Measurements from ENCODE around the gene FAM162A.
"Not testable (repeated sequence)": the region's sequence is repeated elsewhere in the genome, so short reads cannot be mapped to it uniquely, and the experiment has no call there.

The FAM162A gene

DNA sequence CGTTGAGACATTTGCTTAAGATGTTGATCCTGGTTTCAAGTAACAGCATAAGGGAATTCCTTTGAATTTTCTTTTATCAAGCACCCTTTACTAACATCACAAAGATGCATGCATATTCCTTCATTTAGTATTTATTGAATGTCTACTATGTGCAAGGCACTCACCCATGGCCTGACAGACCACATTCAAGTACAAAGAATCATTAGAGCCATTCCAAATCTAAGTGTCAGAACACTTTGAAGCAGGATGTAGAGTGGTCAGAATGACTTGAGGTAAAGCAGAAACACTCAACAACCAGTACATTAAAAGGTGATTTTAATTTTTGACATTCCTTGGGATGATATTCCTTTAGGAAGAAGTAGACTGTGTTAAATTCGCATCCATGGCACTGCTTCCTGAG, 37.9 kb downstream of the FAM162A start:
- no peak for DNase-seq

DNA sequence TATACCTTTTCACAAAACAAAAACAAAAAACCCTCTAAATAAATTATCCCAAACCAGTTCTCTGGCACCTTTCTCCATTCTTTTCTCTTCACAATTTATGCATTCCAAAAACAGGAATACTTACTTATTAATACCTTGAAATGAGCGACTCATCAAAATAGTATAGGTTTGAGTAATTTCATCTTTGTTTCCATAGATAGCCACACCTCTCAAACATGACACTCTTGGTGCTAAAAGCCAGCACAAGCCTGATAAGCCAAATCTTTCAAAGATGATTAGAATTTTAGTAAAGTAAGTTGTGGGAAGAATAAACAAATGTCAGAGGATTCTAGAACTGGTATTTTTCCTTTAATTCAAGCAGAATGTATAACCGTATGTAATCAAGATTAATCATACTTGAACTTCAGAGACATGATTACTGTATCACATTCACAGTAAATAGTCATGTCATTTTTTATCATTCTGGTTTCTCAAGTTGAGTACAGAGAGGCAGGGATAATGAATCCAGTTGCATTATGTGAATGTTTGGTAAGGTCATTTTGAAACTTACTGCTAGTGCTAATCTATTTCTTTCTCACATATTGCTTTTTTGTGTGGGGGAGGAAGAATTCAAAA, 44.0 kb downstream of the FAM162A start:
- DNase-seq: no peak

- DNase-seq: no peak
Measured at GRCh38 chr3:122430371-122430770, 46.4 kb downstream of the FAM162A start.

GRCh38 chr3:122435950-122436349, 52.0 kb downstream of the FAM162A start:
- no peak for DNase-seq

DNA sequence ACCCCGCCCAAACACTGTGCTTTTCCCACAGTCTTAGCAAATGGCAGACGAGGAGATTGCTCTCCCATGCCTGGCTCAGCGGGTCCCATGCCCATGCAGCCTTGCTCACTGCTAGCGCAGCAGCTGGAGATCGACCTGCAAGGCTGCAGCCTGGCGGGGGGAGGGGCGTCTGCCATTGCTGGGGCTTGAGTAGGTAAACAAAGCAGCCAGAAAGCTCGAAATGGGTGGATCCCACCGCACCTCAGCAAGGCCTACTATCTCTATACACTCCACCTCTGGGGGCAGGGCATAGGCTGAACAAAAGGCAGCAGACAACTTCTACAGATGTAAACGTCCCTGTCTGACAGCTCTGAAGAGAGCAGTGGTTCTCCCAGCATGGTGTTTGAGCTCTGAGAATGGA, 59.1 kb downstream of the FAM162A start:
- DNase-seq: no peak

DNA sequence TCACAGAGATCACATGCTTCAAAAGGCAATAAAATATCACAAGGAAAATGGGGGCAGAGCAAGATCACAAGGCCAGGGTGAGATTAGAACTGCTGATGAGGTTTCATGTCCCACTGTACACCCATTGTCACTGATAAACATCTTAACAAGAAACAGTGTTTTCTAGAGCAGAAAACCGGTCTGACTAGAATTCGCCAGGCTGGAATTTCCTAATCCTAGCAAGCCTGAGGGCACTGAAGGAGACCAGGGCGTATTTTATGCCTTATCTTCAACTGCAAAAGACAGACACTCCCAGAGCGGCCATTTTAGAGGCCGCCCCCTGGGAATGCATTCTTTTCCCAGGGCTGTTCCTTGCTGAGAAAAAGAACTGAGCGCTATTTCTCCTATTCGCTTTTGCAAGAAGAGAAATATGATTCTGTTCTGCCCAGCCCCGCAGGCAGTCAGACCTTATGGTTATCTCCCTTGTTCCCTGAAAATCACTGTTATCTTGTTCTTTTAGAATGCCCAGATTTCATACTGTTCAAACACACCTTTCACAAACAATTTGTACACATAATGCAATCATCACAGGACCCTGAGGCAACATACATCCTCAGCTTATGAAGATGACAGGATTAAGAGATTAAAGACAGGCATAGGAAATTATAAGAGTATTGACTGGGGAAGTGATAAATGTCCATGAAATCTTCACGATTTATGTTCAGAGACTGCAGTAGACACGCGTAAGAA, 59.9 kb downstream of the FAM162A start:
- DNase-seq: not testable (repeated sequence)

GRCh38 chr3:122444491-122444887, 60.5 kb downstream of the FAM162A start:
- DNase-seq: not testable (repeated sequence)

DNA sequence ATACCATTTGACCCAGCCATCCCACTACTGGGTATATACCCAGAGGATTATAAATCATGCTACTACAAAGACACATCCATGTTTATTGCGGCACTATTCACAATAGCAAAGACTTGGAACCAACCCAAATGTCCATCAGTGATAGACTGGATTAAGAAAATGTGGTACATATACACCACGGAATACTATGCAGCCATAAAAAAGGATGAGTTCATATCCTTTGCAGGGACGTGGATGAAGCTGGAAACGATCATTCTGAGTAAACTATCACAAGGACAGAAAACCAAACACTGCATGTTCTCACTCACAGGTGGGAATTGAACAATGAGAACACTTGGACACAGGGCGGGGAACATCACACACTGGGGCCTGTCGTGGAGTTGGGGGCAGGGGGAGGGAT, 64.2 kb downstream of the FAM162A start:
- DNase-seq: not testable (repeated sequence)

DNA sequence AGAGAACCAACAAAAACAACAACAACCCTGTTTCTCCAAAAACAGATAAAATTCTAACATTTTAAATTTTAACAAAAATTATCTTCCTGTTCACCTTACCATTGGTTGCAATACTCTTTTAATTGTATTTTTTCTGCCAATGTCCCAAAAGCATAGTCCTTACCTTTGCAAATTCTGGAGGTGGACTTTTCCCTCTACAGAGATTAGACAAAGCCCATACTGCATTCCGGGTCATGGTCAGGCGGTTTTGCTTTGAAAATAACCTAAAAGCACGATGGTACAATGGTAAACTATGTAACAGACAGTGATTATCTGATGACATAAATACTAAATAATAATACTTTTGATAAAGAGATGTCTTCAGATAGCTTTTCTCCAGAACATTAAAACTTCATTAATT, 67.4 kb downstream of the FAM162A start:
- DNase-seq: no peak

DNA sequence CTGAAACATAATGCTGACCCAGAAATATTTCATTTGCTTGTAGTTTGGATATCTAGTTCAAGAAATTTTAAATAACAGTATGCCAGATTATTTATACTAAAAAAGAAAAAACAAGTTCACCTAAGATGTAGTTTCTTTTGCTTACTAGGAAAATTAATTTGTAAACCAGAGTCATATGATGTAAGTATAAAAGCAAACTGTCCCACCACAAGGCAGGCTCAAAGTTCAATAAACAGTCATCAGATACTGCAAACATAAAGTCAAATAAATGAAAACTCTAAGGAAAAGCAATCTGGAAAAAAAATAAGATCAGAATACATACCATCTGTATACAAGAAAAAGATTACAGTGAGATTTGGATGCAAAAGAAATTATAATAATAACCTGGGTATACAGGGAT, 72.1 kb downstream of the FAM162A start:
- DNase-seq: no peak

- DNase-seq: no peak
Measured at GRCh38 chr3:122457706-122458105, 73.7 kb downstream of the FAM162A start.

DNA sequence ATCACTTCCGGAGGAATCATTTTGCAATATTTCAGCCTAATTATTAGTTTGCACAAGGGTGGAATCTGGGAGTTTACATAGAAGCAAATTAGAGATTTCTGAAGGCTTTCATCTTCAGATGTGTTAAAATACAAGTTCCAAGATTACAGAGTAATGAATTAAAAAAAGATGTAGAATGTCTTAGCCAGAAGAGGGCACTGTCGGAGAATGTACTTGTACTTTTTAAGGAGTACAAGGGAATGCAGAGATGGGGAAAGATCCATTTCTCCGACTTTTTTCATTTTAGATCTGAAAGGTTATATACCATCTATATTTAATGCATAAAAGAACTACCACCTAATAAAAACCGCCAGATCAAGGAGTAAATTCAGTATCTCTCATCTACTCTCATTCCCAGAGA, 75.0 kb downstream of the FAM162A start:
- DNase-seq: no peak

DNA sequence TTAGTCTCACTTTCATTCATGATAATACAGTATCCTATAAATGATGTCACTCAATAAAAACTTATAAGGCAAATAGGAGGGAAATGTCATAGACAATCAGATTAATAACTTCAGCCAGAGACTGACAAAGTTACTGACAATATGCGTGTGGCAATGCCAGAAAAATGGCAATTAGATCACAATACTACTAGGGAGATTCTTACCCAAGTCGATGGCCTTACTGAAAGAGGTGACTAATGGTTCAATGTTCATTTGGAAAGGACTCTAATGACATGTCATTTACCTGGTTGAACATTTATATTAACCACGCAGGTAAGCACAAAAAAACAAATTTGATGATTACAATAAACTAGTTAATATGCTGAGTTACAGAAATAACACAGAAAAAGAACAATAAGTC, 77.8 kb downstream of the FAM162A start:
- no peak for DNase-seq

Data from activated gamma-delta T cell (primary cell).